Mucosa of rectum (tissue), 2 donors: Measurements from ENCODE around the gene OTOF.

Source experiments
- H3K27ac ChIP-seq, 2 donors: one replicate each; pipeline ENCODE4 v1.7.0; 2013; ENCODE audit warnings: inconsistent platforms in 2 of 2, low read depth in 2 of 2, low read length in 2 of 2
- H3K27me3 ChIP-seq, 2 donors: one replicate each; pipeline ENCODE4 v1.7.0; 2013; ENCODE audit warnings: low read length in 2 of 2; ENCODE audit not compliant: control insufficient read depth in 2 of 2, insufficient read depth in 2 of 2
- H3K36me3 ChIP-seq, 2 donors: one replicate each; pipeline ENCODE4 v1.7.0; 2013; ENCODE audit warnings: low read length in 2 of 2; ENCODE audit not compliant: control insufficient read depth in 2 of 2, insufficient read depth in 2 of 2
- H3K4me1 ChIP-seq, 2 donors: one replicate each; pipeline ENCODE4 v1.7.0; 2013; ENCODE audit warnings: low read length in 2 of 2, mild to moderate bottlenecking in 1 of 2; ENCODE audit not compliant: control insufficient read depth in 2 of 2, insufficient read depth in 2 of 2
- H3K4me3 ChIP-seq, 2 donors: one replicate each; pipeline ENCODE4 v1.7.0; 2013; ENCODE audit warnings: low read length in 2 of 2
- H3K9ac ChIP-seq, 2 donors: one replicate each; pipeline ENCODE4 v1.7.0; 2013; ENCODE audit warnings: low read length in 2 of 2, low read depth in 1 of 2, mild to moderate bottlenecking in 1 of 2
- H3K9me3 ChIP-seq, 2 donors: one replicate each; pipeline ENCODE4 v1.7.0; 2013; ENCODE audit warnings: low read length in 2 of 2; ENCODE audit not compliant: control insufficient read depth in 2 of 2
- donor health status: healthy.
- donor health status: Normal muscosa, but diverticular disease.

OTOF gene

GRCh38 chr2:26414311-26414710 is 63.6 kb downstream of the OTOF start:
- Histone ChIP-seq H3K36me3 (no peaks in the 10 kb centered on the region), H3K9me3 (no peaks in the 10 kb centered on the region), H3K9ac (no peak overlapping the region), H3K4me3 (no peak overlapping the region), H3K4me1 (no peaks in the 10 kb centered on the region), H3K27ac (no peak overlapping the region), H3K27me3 (no peaks in the 10 kb centered on the region)

- Histone ChIP-seq H3K9ac (no peak overlapping the region), H3K9me3 (no peaks in the 10 kb centered on the region), H3K36me3 (no peaks in the 10 kb centered on the region), H3K4me3 (peak overlapping the region in 1 of 2 donors; percentile 51), H3K27me3 (peaks cover 0 to 4% of the 10 kb centered on the region in 2 donors), H3K4me1 (no peaks in the 10 kb centered on the region), H3K27ac (no peak overlapping the region)
Measured at GRCh38 chr2:26412091-26412673, 65.7 kb downstream of the OTOF start.

- Histone ChIP-seq H3K27me3 (peaks cover 0 to 4% of the 10 kb centered on the region in 2 donors), H3K36me3 (no peaks in the 10 kb centered on the region), H3K9ac (no peak overlapping the region), H3K4me3 (no peak overlapping the region), H3K4me1 (no peaks in the 10 kb centered on the region), H3K27ac (no peak overlapping the region), H3K9me3 (no peaks in the 10 kb centered on the region)
Measured at GRCh38 chr2:26411419-26411818, 66.5 kb downstream of the OTOF start.

- H3K4me1 ChIP-seq = no peaks in the 10 kb centered on the region
- H3K27ac ChIP-seq = no peak overlapping the region
- no peaks in the 10 kb centered on the region for H3K36me3 ChIP-seq
- H3K4me3 ChIP-seq = no peak overlapping the region
- H3K9ac ChIP-seq = no peak overlapping the region
- peaks cover 0 to 4% of the 10 kb centered on the region in 2 donors for H3K27me3 ChIP-seq
- H3K9me3 ChIP-seq = no peaks in the 10 kb centered on the region
Measured at GRCh38 chr2:26410764-26411243, 67.1 kb downstream of the OTOF start.

- H3K4me3 ChIP-seq = no peak overlapping the region
- H3K36me3 ChIP-seq = no peaks in the 10 kb centered on the region
- no peaks in the 10 kb centered on the region for H3K4me1 ChIP-seq
- H3K9ac ChIP-seq = no peak overlapping the region
- no peaks in the 10 kb centered on the region for H3K9me3 ChIP-seq
- H3K27ac ChIP-seq = no peak overlapping the region
- peaks cover 0 to 4% of the 10 kb centered on the region in 2 donors for H3K27me3 ChIP-seq
Measured at GRCh38 chr2:26409785-26410184, 68.1 kb downstream of the OTOF start.

GRCh38 chr2:26407526-26407925 is 70.4 kb downstream of the OTOF start:
- H3K4me3 ChIP-seq = no peak overlapping the region
- no peaks in the 10 kb centered on the region for H3K4me1 ChIP-seq
- H3K27me3 ChIP-seq = peaks cover 2 to 4% of the 10 kb centered on the region in 2 donors
- no peaks in the 10 kb centered on the region for H3K9me3 ChIP-seq
- no peak overlapping the region for H3K27ac ChIP-seq
- no peak overlapping the region for H3K9ac ChIP-seq
- no peaks in the 10 kb centered on the region for H3K36me3 ChIP-seq
